IPS-NIHi7 (cell line): ENCODE data around the gene GRIN1.
A peak's percentile ranks its signal among the peaks of the same experiment; 100 is the strongest.

ENCODE experiments used
- DNase-seq: peaks from one replicate; pipeline ENCODE4 v3.0.0; 2012; ENCODE audit warnings: mixed read lengths; ENCODE audit errors: extremely low spot score

GRIN1 gene

GRCh38 chr9:137138722-137139467, at the start of gene GRIN1:
TSS of gene GRIN1 (plus strand) at chr9:137139154. CDS start at chr9:137139487, 333 bp downstream.
- DNase-seq = peak; percentile 79

GRCh38 chr9:137089232-137089947, 49.6 kb upstream of the GRIN1 start:
- DNase-seq = no peak

- no peak for DNase-seq
Measured at GRCh38 chr9:137095664-137096517, 43.1 kb upstream of the GRIN1 start.

- no peak for DNase-seq
Measured at GRCh38 chr9:137096785-137097546, 42.0 kb upstream of the GRIN1 start.

- DNase-seq = no peak
Measured at GRCh38 chr9:137097761-137098462, 41.0 kb upstream of the GRIN1 start.

GRCh38 chr9:137099231-137099630, 39.7 kb upstream of the GRIN1 start:
- no peak for DNase-seq

- no peak for DNase-seq
Measured at GRCh38 chr9:137103206-137103999, 35.6 kb upstream of the GRIN1 start.

- no peak for DNase-seq
Measured at GRCh38 chr9:137105814-137106661, 32.9 kb upstream of the GRIN1 start.

- no peak for DNase-seq
Measured at GRCh38 chr9:137106662-137107250, 32.2 kb upstream of the GRIN1 start.

GRCh38 chr9:137107312-137107921, 31.5 kb upstream of the GRIN1 start:
- no peak for DNase-seq

GRCh38 chr9:137107982-137108381, 31.0 kb upstream of the GRIN1 start:
- no peak for DNase-seq

- DNase-seq = no peak
Measured at GRCh38 chr9:137108608-137109249, 30.2 kb upstream of the GRIN1 start.

- DNase-seq = no peak
Measured at GRCh38 chr9:137109250-137110146, 29.5 kb upstream of the GRIN1 start.

- DNase-seq = no peak
Measured at GRCh38 chr9:137110147-137110910, 28.6 kb upstream of the GRIN1 start.

GRCh38 chr9:137110911-137111787, 27.8 kb upstream of the GRIN1 start:
- DNase-seq = no peak
